Measurements from ENCODE around the gene CACNB4. TPM values are rescaled to one million over a fixed set of nuclear protein-coding genes. Genes with fewer than 3 reads are reported as not detected.

Gene CACNB4
- total and polyA plus RNA-seq, 10 of the 15 experiments (the other 5 are each of a cell fraction or from before 2014, with no cell fraction given): 2.0 to 21.6 (median 9.3) TPM

DNA sequence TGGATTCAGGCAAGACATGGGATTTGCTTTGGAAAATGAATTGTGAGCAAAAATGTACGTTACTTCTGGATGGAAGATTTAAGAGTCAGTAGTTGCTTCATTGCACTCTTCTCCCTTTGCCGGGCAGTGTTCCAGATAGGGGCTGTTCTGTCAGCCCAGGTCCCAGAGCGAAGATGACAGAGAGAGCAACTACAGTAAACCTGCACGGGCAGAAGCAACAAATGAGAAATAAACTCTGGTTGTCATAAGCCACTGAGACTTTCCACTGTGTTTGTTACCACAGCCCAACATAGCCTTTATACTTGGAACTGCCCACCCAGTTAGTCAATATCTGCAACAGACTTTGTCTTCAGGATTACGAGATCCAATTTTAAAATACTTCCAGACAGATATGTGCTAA is 83.3 kb downstream of the CACNB4 start:
- 71% methylated on average over 5 of the region's 5 CpGs for WGBS (ENCODE audit: insufficient coverage, insufficient replicate concordance, low lambda C conversion rate, missing lambda C conversion rate)
- no peaks in the 10 kb centered on the region for H3K9me3 ChIP-seq (replicated peaks; ENCODE audit: control insufficient read depth, insufficient read depth, low read length)
- RAD21 ChIA-PET (ENCODE audit: unreplicated experiment): no interaction called here

More for the DNA sequence above, 83.3 kb downstream of the CACNB4 start:
- no peak overlapping the region for H3K4me2 ChIP-seq (ENCODE audit: control insufficient read depth, insufficient read depth)
- ChIA-PET POLR2A (no interaction called here), CTCF (interaction anchor here (2.4 to 8.7 kb wide), 2 partner anchors 10 to 17 kb away, joined by 6 to 81 read pairs; no protein-coding TSS in a partner anchor), SMC1A (ENCODE audit: uncharacterized antibody, unreplicated experiment) (no interaction called here)
- FAIRE-seq: no peak
- intact Hi-C loops (cut with micrococcal nuclease; ENCODE audit: unreplicated experiment) (no loop called here), in situ Hi-C loops (cut with MboI) (no loop called here)
- H3K9ac ChIP-seq (ENCODE audit: control insufficient read depth, insufficient read depth, low read length): no peak overlapping the region
- TF ChIP-seq TCF3 (IDR thresholded peaks at IDR 0.05; ENCODE audit: borderline replicate concordance, insufficient read depth, low read depth, low read length) (no peak), MEF2A (IDR thresholded peaks at IDR 0.05; ENCODE audit: insufficient read depth, low read depth, low read length) (no peak), IKZF2 (IDR thresholded peaks at IDR 0.05) (no peak), NR2C1 (IDR thresholded peaks at IDR 0.05) (no peak), SIX5 (IDR thresholded peaks at IDR 0.05; ENCODE audit: low read depth, low read length, severe bottlenecking) (no peak), BACH1 (IDR thresholded peaks at IDR 0.05; ENCODE audit: borderline replicate concordance) (no peak), GABPA (IDR thresholded peaks at IDR 0.05; ENCODE audit: low read depth) (no peak), FOXK2 (IDR thresholded peaks at IDR 0.05) (no peak), SMC3 (IDR thresholded peaks at IDR 0.05; ENCODE audit: borderline replicate concordance, low read length) (no peak)
- TF ChIP-seq, protein P1, sequence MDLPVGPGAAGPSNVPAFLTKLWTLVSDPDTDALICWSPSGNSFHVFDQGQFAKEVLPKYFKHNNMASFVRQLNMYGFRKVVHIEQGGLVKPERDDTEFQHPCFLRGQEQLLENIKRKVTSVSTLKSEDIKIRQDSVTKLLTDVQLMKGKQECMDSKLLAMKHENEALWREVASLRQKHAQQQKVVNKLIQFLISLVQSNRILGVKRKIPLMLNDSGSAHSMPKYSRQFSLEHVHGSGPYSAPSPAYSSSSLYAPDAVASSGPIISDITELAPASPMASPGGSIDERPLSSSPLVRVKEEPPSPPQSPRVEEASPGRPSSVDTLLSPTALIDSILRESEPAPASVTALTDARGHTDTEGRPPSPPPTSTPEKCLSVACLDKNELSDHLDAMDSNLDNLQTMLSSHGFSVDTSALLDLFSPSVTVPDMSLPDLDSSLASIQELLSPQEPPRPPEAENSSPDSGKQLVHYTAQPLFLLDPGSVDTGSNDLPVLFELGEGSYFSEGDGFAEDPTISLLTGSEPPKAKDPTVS (IDR thresholded peaks at IDR 0.05; ENCODE audit: low read depth, low read length): no peak
- TF ChIP-seq, protein P2, sequence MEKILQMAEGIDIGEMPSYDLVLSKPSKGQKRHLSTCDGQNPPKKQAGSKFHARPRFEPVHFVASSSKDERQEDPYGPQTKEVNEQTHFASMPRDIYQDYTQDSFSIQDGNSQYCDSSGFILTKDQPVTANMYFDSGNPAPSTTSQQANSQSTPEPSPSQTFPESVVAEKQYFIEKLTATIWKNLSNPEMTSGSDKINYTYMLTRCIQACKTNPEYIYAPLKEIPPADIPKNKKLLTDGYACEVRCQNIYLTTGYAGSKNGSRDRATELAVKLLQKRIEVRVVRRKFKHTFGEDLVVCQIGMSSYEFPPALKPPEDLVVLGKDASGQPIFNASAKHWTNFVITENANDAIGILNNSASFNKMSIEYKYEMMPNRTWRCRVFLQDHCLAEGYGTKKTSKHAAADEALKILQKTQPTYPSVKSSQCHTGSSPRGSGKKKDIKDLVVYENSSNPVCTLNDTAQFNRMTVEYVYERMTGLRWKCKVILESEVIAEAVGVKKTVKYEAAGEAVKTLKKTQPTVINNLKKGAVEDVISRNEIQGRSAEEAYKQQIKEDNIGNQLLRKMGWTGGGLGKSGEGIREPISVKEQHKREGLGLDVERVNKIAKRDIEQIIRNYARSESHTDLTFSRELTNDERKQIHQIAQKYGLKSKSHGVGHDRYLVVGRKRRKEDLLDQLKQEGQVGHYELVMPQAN (conservative IDR thresholded peaks at IDR 0.05): no peak
- TF ChIP-seq, protein P3, sequence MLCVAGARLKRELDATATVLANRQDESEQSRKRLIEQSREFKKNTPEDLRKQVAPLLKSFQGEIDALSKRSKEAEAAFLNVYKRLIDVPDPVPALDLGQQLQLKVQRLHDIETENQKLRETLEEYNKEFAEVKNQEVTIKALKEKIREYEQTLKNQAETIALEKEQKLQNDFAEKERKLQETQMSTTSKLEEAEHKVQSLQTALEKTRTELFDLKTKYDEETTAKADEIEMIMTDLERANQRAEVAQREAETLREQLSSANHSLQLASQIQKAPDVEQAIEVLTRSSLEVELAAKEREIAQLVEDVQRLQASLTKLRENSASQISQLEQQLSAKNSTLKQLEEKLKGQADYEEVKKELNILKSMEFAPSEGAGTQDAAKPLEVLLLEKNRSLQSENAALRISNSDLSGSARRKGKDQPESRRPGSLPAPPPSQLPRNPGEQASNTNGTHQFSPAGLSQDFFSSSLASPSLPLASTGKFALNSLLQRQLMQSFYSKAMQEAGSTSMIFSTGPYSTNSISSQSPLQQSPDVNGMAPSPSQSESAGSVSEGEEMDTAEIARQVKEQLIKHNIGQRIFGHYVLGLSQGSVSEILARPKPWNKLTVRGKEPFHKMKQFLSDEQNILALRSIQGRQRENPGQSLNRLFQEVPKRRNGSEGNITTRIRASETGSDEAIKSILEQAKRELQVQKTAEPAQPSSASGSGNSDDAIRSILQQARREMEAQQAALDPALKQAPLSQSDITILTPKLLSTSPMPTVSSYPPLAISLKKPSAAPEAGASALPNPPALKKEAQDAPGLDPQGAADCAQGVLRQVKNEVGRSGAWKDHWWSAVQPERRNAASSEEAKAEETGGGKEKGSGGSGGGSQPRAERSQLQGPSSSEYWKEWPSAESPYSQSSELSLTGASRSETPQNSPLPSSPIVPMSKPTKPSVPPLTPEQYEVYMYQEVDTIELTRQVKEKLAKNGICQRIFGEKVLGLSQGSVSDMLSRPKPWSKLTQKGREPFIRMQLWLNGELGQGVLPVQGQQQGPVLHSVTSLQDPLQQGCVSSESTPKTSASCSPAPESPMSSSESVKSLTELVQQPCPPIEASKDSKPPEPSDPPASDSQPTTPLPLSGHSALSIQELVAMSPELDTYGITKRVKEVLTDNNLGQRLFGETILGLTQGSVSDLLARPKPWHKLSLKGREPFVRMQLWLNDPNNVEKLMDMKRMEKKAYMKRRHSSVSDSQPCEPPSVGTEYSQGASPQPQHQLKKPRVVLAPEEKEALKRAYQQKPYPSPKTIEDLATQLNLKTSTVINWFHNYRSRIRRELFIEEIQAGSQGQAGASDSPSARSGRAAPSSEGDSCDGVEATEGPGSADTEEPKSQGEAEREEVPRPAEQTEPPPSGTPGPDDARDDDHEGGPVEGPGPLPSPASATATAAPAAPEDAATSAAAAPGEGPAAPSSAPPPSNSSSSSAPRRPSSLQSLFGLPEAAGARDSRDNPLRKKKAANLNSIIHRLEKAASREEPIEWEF (IDR thresholded peaks at IDR 0.05; ENCODE audit: insufficient replicate concordance, low read depth, low read length): no peak
- no peaks in the 10 kb centered on the region for H3K79me2 ChIP-seq (ENCODE audit: control insufficient read depth, insufficient read depth, low read length)
- 0 out of 4 replicates have a peak, but pooled peaks cover 0 to 2% of the 10 kb centered on the region in 2 experiments for H3K27me3 ChIP-seq (replicated peaks in 1 of 2; ENCODE audit: control insufficient read depth in 2 of 2, insufficient read depth in 2 of 2, low read length in 1 of 2)
- no peak for DNase-seq (ENCODE audit: low read depth, low spot score)
- H4K20me1 ChIP-seq (ENCODE audit: control insufficient read depth, insufficient read depth): no peaks in the 10 kb centered on the region
- no peak overlapping the region for H3K4me3 ChIP-seq
- ATAC-seq: no peak
- no peak overlapping the region for H3K27ac ChIP-seq (ENCODE audit: control insufficient read depth, insufficient read depth)
- H3K36me3 ChIP-seq (ENCODE audit: control insufficient read depth in 2 of 2, insufficient read depth in 2 of 2, low read length in 1 of 2): no peaks in the 10 kb centered on the region
- no peak overlapping the region for H2AFZ ChIP-seq (ENCODE audit: control insufficient read depth, low read depth, low read length)
- no TSS peak for BruUV-seq (replicated peaks)
- H3K4me1 ChIP-seq (ENCODE audit: control insufficient read depth, insufficient read depth, low read length): no peaks in the 10 kb centered on the region
